HepG2 (cell line): ENCODE measurements around the gene MS4A2. TPM values are rescaled to one million over a fixed set of nuclear protein-coding genes. Genes with fewer than 3 reads are reported as not detected.

Experiments used
- ATAC-seq: fragments of 200-7000 bp; cut with Tn5 transposase; 3 replicates; pipeline ENCODE4 v1.9.1; 2020; ENCODE audit warnings: mild to moderate bottlenecking, moderate library complexity
- BruUV-seq: library from RNA; stranded (reverse); fragments of 400-500 nt; replicated peaks from 2 replicates; lab custom pipeline; 2021; lab: Mats Ljungman, UMichigan
- CTCF ChIA-PET: fragments of 300-600 bp; formaldehyde crosslinking; extraction: SDS; loops from one replicate; lab custom pipeline; 2021; ENCODE audit warnings: low total read pairs, inconsistent platforms, low intra/inter-chr PET ratio; lab: Yijun Ruan, JAX
- POLR2A ChIA-PET: fragments of 350-600 bp; sonication (Branson Sonifier 250); formaldehyde crosslinking; loops from one replicate; lab custom pipeline; 2020; ENCODE audit warnings: antibody characterized with exemption, inconsistent platforms; lab: Yijun Ruan, JAX
- DNase-seq: peaks from one replicate; pipeline ENCODE4 v3.0.0-alpha.2; 2015; ENCODE audit warnings: low spot score
- FAIRE-seq: peaks from 3 replicates; lab custom pipeline; 2011; peaks lifted over from hg19 to GRCh38; lab: Jason Lieb, UNC
- H2AFZ ChIP-seq: one replicate; pipeline ENCODE4 v1.6.1; 2011; ENCODE audit warnings: low read length, inconsistent platforms
- H3K27ac ChIP-seq: fragments of 300-600 bp; 3 replicates; pipeline ENCODE4 v1.8.0; 2011; ENCODE audit warnings: mixed run types, mild to moderate bottlenecking, mixed read lengths, low read length, inconsistent platforms; ENCODE audit not compliant: insufficient read depth; ENCODE audit errors: extremely low read length
- H3K27me3 ChIP-seq, 2 experiments: fragments of 200-600 bp in 1 of 2; 2 replicates in 1 of 2; 3 replicates in 1 of 2; pipeline versions ENCODE4 v1.6.0 to v1.8.0; 2011; ENCODE audit warnings: low read length in 2 of 2, mild to moderate bottlenecking in 2 of 2, moderate library complexity in 2 of 2, inconsistent platforms in 1 of 2; ENCODE audit not compliant: insufficient read depth in 2 of 2, control insufficient read depth in 1 of 2
- H3K36me3 ChIP-seq, 2 experiments: fragments of 200-600 bp in 1 of 2; replicated peaks in 1 of 2; 2 replicates in 1 of 2; 3 replicates in 1 of 2; pipeline versions ENCODE4 v1.5.1 to v1.8.0; 2011; ENCODE audit warnings: low read length in 2 of 2, inconsistent platforms in 1 of 2; ENCODE audit not compliant: insufficient read depth in 2 of 2, control insufficient read depth in 1 of 2
- H3K4me1 ChIP-seq: 2 replicates; pipeline ENCODE4 v1.5.1; 2012; ENCODE audit warnings: low read length, inconsistent platforms; ENCODE audit not compliant: insufficient read depth
- H3K4me2 ChIP-seq: 2 replicates; pipeline ENCODE4 v1.6.0; 2011; ENCODE audit warnings: low read depth, low read length, inconsistent platforms
- H3K4me3 ChIP-seq, 3 experiments: fragments of 200-600 bp in 1 of 3; sonication (generic), shearing (Covaris generic) in 1 of 3; replicated peaks in 1 of 3; 2 replicates each; pipeline ENCODE4 v1.5.1; 2011 to 2016; ENCODE audit warnings: low read length in 3 of 3, inconsistent platforms in 2 of 3, low read depth in 2 of 3, mild to moderate bottlenecking in 2 of 3, control low read depth in 1 of 3, mixed read lengths in 1 of 3; ENCODE audit not compliant: insufficient read depth in 1 of 3
- H3K79me2 ChIP-seq: one replicate; pipeline ENCODE4 v1.6.1; 2011; ENCODE audit warnings: low read length, inconsistent platforms; ENCODE audit not compliant: insufficient read depth
- H3K9ac ChIP-seq: 2 replicates; pipeline ENCODE4 v1.6.0; 2011; ENCODE audit warnings: mild to moderate bottlenecking, low read depth, low read length, inconsistent platforms; ENCODE audit not compliant: insufficient read depth
- H3K9me3 ChIP-seq: 2 replicates; pipeline ENCODE4 v1.5.1; 2012; ENCODE audit warnings: mild to moderate bottlenecking, low read length
- H4K20me1 ChIP-seq: 2 replicates; pipeline ENCODE4 v1.6.0; 2011; ENCODE audit warnings: inconsistent platforms, mild to moderate bottlenecking, low read length, moderate library complexity; ENCODE audit not compliant: insufficient read depth
- ESRRA ChIP-seq: sonication (generic); formaldehyde crosslinking; IDR thresholded peaks from 2 replicates; pipeline ENCODE4 v1.5.1; 2020; ENCODE audit warnings: mild to moderate bottlenecking, low read depth, missing genetic modification reagents
- LBX2 ChIP-seq: sonication (generic); formaldehyde crosslinking; IDR thresholded peaks from 2 replicates; pipeline ENCODE4 v1.5.0; 2020; ENCODE audit warnings: missing genetic modification reagents, mild to moderate bottlenecking, borderline replicate concordance
- NBN ChIP-seq: fragments of 450-650 bp; conservative IDR thresholded peaks from 2 replicates; pipeline ENCODE4 v1.6.1; 2017
- SALL1 ChIP-seq: sonication (generic); formaldehyde crosslinking; IDR thresholded peaks from 2 replicates; pipeline ENCODE4 v1.8.0; 2022; ENCODE audit warnings: mild to moderate bottlenecking, missing genetic modification reagents
- SATB2 ChIP-seq: sonication (generic); formaldehyde crosslinking; IDR thresholded peaks from 2 replicates; pipeline ENCODE4 v1.5.0; 2020; ENCODE audit warnings: missing genetic modification reagents
- SKI ChIP-seq: fragments of 450-650 bp; IDR thresholded peaks from one replicate; pipeline ENCODE4 v1.6.1; 2018; ENCODE audit warnings: mild to moderate bottlenecking; ENCODE audit not compliant: partially characterized antibody
- SMARCC2 ChIP-seq: fragments of 450-650 bp; IDR thresholded peaks from 2 replicates; pipeline ENCODE4 v1.6.1; 2017; ENCODE audit warnings: antibody characterized with exemption, mild to moderate bottlenecking
- U2AF1 ChIP-seq: fragments of 200-400 bp; formaldehyde crosslinking; optimal IDR thresholded peaks from 2 replicates; pipeline ENCODE3; 2017; ENCODE audit warnings: mild to moderate bottlenecking, low read depth, low read length
- ZNF205 ChIP-seq: IDR thresholded peaks from 2 replicates; pipeline ENCODE4 v1.6.1; 2018; ENCODE audit warnings: missing biosample characterization, missing genetic modification reagents
- ZNF207 ChIP-seq: fragments of 450-650 bp; IDR thresholded peaks from 2 replicates; pipeline ENCODE4 v1.6.1; 2016; ENCODE audit warnings: antibody characterized with exemption, borderline replicate concordance
- ZNF331 ChIP-seq: sonication (generic); formaldehyde crosslinking; IDR thresholded peaks from 2 replicates; pipeline ENCODE4 v1.4.0; 2020; ENCODE audit warnings: missing genetic modification reagents
- ZNF530 ChIP-seq: sonication (generic); formaldehyde crosslinking; IDR thresholded peaks from 2 replicates; pipeline ENCODE4 v1.5.0; 2020; ENCODE audit warnings: low read depth, mild to moderate bottlenecking, missing genetic modification reagents
- ZNF543 ChIP-seq: sonication (generic); formaldehyde crosslinking; IDR thresholded peaks from 2 replicates; pipeline ENCODE4 v1.4.0; 2020; ENCODE audit warnings: mild to moderate bottlenecking, missing genetic modification reagents
- ZNF570 ChIP-seq: sonication (generic); formaldehyde crosslinking; IDR thresholded peaks from 2 replicates; pipeline ENCODE4 v1.4.0; 2020; ENCODE audit warnings: mild to moderate bottlenecking, missing genetic modification reagents, borderline replicate concordance
- ZNF775 ChIP-seq: sonication (generic); formaldehyde crosslinking; IDR thresholded peaks from 2 replicates; pipeline ENCODE4 v1.4.0; 2020; ENCODE audit warnings: missing genetic modification reagents, mild to moderate bottlenecking, moderate library complexity, borderline replicate concordance
- ZSCAN31 ChIP-seq: sonication (generic); formaldehyde crosslinking; IDR thresholded peaks from 2 replicates; pipeline ENCODE4 v1.5.0; 2020; ENCODE audit warnings: low read depth, mild to moderate bottlenecking, missing genetic modification reagents
- WGBS: methylation state at CpG from one replicate; pipeline ENCODE4 v1.1.6; 2017; ENCODE audit warnings: low lambda C conversion rate; 5-methylcytosine and 5-hydroxymethylcytosine counted together
- in situ Hi-C: cut with HindIII; loops from 2 replicates; pipeline ENCODE4 v1.10.0; 2017; ENCODE audit warnings: low pct_unique_long_range_greater_than_20kb; ENCODE audit not compliant: extremely low pct_ligation_motif_present
- intact Hi-C: fragments of 100-400 bp; cut with micrococcal nuclease; formaldehyde crosslinking; loops from one replicate; pipeline ENCODE4 v1.10.0; 2022; ENCODE audit not compliant: unreplicated experiment
- polyA plus RNA-seq, 8 experiments: library from polyadenylated mRNA; depleted of rRNA in 3 of 8; stranded (reverse) in 7 of 8; unstranded in 1 of 8; fragments of >200 nt; fragmentation: Illumina TruSeq in 4 of 8; extraction: Trizol in 4 of 8; gene quantifications; 2 replicates each; pipeline versions ENCODE4 v1.2.1 to v1.2.3, GENCODE V29; 2011 to 2016; ENCODE audit warnings: low read depth in 4 of 8, missing spikeins in 1 of 8, mixed read lengths in 1 of 8; ENCODE audit not compliant: insufficient read depth in 1 of 8
- total RNA-seq, 5 experiments: library from RNA; depleted of rRNA; stranded (reverse); fragments of >200 nt; fragmentation: Illumina TruSeq; extraction: Trizol; gene quantifications; 2 replicates each; pipeline ENCODE4 v1.2.3, GENCODE V29; 2016; ENCODE audit warnings: low read depth in 1 of 5
- TF ChIP-seq, protein P1 (sequence below): sonication (generic); formaldehyde crosslinking; IDR thresholded peaks from 2 replicates; pipeline ENCODE4 v1.4.0; 2020; ENCODE audit warnings: low read depth, mild to moderate bottlenecking, missing genetic modification reagents
- TF ChIP-seq, protein P2 (sequence below), 2 experiments: sonication (generic) in 1 of 2; formaldehyde crosslinking in 1 of 2; IDR thresholded peaks; 2 replicates each; pipeline versions ENCODE4 v1.6.1 to v1.9.0; 2014 to 2022; ENCODE audit warnings: antibody characterized with exemption in 1 of 2, borderline replicate concordance in 1 of 2, inconsistent platforms in 1 of 2, low read depth in 1 of 2, missing genetic modification reagents in 1 of 2

The MS4A2 gene
- total and polyA plus RNA-seq, 2 of the 13 experiments (the other 11 are each of a cell fraction or from before 2014, with no cell fraction given), result not detected

DNA sequence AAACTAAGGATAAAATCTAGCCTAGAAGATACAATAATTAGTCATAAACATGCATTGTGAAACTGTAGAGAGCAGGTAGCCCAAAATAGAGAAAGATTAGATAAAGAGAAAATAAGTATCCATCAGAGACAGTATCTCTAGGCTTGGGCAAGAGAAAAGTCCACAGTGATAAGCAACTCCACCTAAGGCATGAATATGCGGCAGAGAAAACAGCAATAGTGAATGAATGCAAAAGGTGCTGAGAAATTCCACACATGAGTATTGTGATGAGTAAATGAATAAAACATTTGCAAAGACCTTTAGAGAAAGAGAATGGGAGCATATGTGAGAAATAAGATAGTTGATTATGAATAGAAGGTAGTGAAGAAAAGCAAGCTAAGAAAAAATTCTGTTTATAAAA is 8.7 kb downstream of the MS4A2 start:
- BruUV-seq, result no TSS peak
- Histone ChIP-seq H3K36me3 (no peaks in the 10 kb centered on the region), H3K79me2 (no peaks in the 10 kb centered on the region), H3K4me3 (no peak overlapping the region)
- ATAC-seq, result no peak
- no peak for DNase-seq
- 19% methylated on average over 1 of the region's 1 CpG for whole genome bisulfite sequencing
- no peak for TF ChIP-seq U2AF1
- TF ChIP-seq ZSCAN31 (CRISPR knock-in tag), result no peak
- TF ChIP-seq ZNF775 (CRISPR knock-in tag), result no peak
- no peak for TF ChIP-seq ZNF205
- no peak for TF ChIP-seq SATB2 (CRISPR knock-in tag)
- TF ChIP-seq ZNF543 (CRISPR knock-in tag), result no peak
- no peak for TF ChIP-seq SKI
- TF ChIP-seq ZNF570 (CRISPR knock-in tag), result no peak
- TF ChIP-seq, protein P1, sequence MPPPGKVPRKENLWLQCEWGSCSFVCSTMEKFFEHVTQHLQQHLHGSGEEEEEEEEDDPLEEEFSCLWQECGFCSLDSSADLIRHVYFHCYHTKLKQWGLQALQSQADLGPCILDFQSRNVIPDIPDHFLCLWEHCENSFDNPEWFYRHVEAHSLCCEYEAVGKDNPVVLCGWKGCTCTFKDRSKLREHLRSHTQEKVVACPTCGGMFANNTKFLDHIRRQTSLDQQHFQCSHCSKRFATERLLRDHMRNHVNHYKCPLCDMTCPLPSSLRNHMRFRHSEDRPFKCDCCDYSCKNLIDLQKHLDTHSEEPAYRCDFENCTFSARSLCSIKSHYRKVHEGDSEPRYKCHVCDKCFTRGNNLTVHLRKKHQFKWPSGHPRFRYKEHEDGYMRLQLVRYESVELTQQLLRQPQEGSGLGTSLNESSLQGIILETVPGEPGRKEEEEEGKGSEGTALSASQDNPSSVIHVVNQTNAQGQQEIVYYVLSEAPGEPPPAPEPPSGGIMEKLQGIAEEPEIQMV (CRISPR knock-in tag), result no peak
- TF ChIP-seq, protein P2, sequence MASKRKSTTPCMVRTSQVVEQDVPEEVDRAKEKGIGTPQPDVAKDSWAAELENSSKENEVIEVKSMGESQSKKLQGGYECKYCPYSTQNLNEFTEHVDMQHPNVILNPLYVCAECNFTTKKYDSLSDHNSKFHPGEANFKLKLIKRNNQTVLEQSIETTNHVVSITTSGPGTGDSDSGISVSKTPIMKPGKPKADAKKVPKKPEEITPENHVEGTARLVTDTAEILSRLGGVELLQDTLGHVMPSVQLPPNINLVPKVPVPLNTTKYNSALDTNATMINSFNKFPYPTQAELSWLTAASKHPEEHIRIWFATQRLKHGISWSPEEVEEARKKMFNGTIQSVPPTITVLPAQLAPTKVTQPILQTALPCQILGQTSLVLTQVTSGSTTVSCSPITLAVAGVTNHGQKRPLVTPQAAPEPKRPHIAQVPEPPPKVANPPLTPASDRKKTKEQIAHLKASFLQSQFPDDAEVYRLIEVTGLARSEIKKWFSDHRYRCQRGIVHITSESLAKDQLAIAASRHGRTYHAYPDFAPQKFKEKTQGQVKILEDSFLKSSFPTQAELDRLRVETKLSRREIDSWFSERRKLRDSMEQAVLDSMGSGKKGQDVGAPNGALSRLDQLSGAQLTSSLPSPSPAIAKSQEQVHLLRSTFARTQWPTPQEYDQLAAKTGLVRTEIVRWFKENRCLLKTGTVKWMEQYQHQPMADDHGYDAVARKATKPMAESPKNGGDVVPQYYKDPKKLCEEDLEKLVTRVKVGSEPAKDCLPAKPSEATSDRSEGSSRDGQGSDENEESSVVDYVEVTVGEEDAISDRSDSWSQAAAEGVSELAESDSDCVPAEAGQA (IDR thresholded peaks at IDR 0.05; ENCODE audit: low read depth), result no peak
- TF ChIP-seq, protein P2 (CRISPR knock-in tag; IDR thresholded peaks at IDR 0.05; ENCODE audit: borderline replicate concordance), result no peak
- no peak for TF ChIP-seq NBN
- no peak for TF ChIP-seq ZNF207
- TF ChIP-seq SMARCC2, result no peak
- no peak for TF ChIP-seq ZNF530 (CRISPR knock-in tag)
- no peak for TF ChIP-seq SALL1 (CRISPR knock-in tag)
- TF ChIP-seq LBX2 (CRISPR knock-in tag), result no peak
- no peak for TF ChIP-seq ZNF331
- TF ChIP-seq ESRRA, result no peak
- TF ChIP-seq, all 625 proteins: peak for 0
- POLR2A ChIA-PET, result interaction anchor here (0.6 kb wide), 1 partner anchor 80 kb away, joined by 4 read pairs; the partner anchor contains the start of gene OOSP4B
- Histone ChIP-seq H3K27me3 (no peaks in the 10 kb centered on the region; a peak in 1 of 5 replicates), H3K9ac (no peak overlapping the region), H3K4me2 (no peak overlapping the region), H2AFZ (no peak overlapping the region), H3K4me1 (peaks cover 31% of the 10 kb centered on the region), H3K9me3 (no peaks in the 10 kb centered on the region), H4K20me1 (no peaks in the 10 kb centered on the region), H3K27ac (no peak overlapping the region)
- no peak for FAIRE-seq
- intact Hi-C loops (loop anchor here (5.0 kb wide), 1 partner anchor 475 kb away; no protein-coding TSS in a partner anchor), in situ Hi-C loops (no loop called here)
- CTCF ChIA-PET, result no interaction called here
